ENCODE data around the gene CFDP1. TPM values are rescaled to one million over a fixed set of nuclear protein-coding genes. Genes with fewer than 3 reads are reported as not detected.

CFDP1 gene
- total RNA-seq, 1 donor from 2014 or later: 117 TPM

GRCh38 chr16:75421820-75422126, 11.5 kb downstream of the CFDP1 start:
- no peak for TF ChIP-seq CTCF (conservative IDR thresholded peaks at IDR 0.05; ENCODE audit: low read depth, low read length)
- no peak for DNase-seq (ENCODE audit: low read depth)
- no peak overlapping the region for H3K4me3 ChIP-seq (ENCODE audit: low read depth, low read length)

GRCh38 chr16:75420987-75421819, 12.1 kb downstream of the CFDP1 start:
- peak overlapping the region; percentile 23 for H3K4me3 ChIP-seq (ENCODE audit: low read depth, low read length)
- DNase-seq (ENCODE audit: low read depth): no peak
- no peak for TF ChIP-seq CTCF (conservative IDR thresholded peaks at IDR 0.05; ENCODE audit: low read depth, low read length)

- no peak overlapping the region for H3K4me3 ChIP-seq (ENCODE audit: low read depth, low read length)
- no peak for TF ChIP-seq CTCF (conservative IDR thresholded peaks at IDR 0.05; ENCODE audit: low read depth, low read length)
- DNase-seq (ENCODE audit: low read depth): no peak
Measured at GRCh38 chr16:75416904-75417565, 16.3 kb downstream of the CFDP1 start.

GRCh38 chr16:75415169-75415905, 18.0 kb downstream of the CFDP1 start:
- DNase-seq (ENCODE audit: low read depth): no peak
- TF ChIP-seq CTCF (conservative IDR thresholded peaks at IDR 0.05; ENCODE audit: low read depth, low read length): no peak

GRCh38 chr16:75413951-75414350, 19.4 kb downstream of the CFDP1 start:
- H3K4me3 ChIP-seq (ENCODE audit: low read depth, low read length): no peak overlapping the region
- DNase-seq (ENCODE audit: low read depth): no peak
- no peak for TF ChIP-seq CTCF (conservative IDR thresholded peaks at IDR 0.05; ENCODE audit: low read depth, low read length)

More at GRCh38 chr16:75415169-75415905, 18.0 kb downstream of the CFDP1 start:
- no peak overlapping the region for H3K4me3 ChIP-seq (ENCODE audit: low read depth, low read length)

GRCh38 chr16:75406943-75407342, 26.4 kb downstream of the CFDP1 start:
- no peak for TF ChIP-seq CTCF (conservative IDR thresholded peaks at IDR 0.05; ENCODE audit: low read depth, low read length)
- DNase-seq (ENCODE audit: low read depth): no peak

More at GRCh38 chr16:75406943-75407342, 26.4 kb downstream of the CFDP1 start:
- no peak overlapping the region for H3K4me3 ChIP-seq (ENCODE audit: low read depth, low read length)
